ENCODE data around the gene C1orf52. TPM values are rescaled to one million over a fixed set of nuclear protein-coding genes. Genes with fewer than 3 reads are reported as not detected.

The C1orf52 gene
- polyA plus RNA-seq, 2 of the 4 experiments (the other 2 are of a cell fraction) = 12.2 to 22.4 TPM

GRCh38 chr1:85283475-85284199 is 24.2 kb upstream of the C1orf52 start (continued):
- TF ChIP-seq, protein P1, sequence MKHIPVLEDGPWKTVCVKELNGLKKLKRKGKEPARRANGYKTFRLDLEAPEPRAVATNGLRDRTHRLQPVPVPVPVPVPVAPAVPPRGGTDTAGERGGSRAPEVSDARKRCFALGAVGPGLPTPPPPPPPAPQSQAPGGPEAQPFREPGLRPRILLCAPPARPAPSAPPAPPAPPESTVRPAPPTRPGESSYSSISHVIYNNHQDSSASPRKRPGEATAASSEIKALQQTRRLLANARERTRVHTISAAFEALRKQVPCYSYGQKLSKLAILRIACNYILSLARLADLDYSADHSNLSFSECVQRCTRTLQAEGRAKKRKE (CRISPR knock-in tag; IDR thresholded peaks at IDR 0.05; ENCODE audit: low read depth) = no peak
- TF ChIP-seq RNF2 (IDR thresholded peaks at IDR 0.05; ENCODE audit: borderline replicate concordance, low read depth) = no peak
- TF ChIP-seq TFCP2L1 (CRISPR knock-in tag; IDR thresholded peaks at IDR 0.05) = no peak
- no peak for TF ChIP-seq HOXA7 (CRISPR knock-in tag; IDR thresholded peaks at IDR 0.05)

DNA sequence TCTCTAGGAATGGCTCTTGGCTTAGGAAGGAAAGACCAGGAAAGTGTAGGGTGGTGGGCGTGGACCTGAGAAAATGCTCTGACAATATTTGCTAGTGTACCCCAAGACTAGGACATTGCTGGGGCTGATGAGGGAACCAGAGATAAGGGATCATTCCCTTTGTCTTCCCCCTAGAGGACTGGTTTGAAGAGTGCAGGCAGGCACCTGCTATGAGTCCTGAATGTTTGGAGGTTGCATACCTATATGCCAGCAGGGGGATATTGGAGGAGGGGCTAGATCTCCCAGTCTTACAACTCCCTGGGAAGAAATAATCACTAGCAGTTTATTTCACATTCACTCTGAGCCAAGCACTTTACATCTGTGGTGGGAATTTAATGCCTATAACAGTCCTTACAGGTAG is 23.0 kb upstream of the C1orf52 start:
- H3K4me1 ChIP-seq = peaks cover 26% of the 10 kb centered on the region
- FAIRE-seq = no peak
- TF ChIP-seq ZSCAN20 (CRISPR knock-in tag; IDR thresholded peaks at IDR 0.05) (no peak), CBX2 (IDR thresholded peaks at IDR 0.05; ENCODE audit: borderline replicate concordance, low read depth) (no peak), ZC3H11A (IDR thresholded peaks at IDR 0.05) (no peak), RFX5 (IDR thresholded peaks at IDR 0.05) (no peak), RCOR1 (IDR thresholded peaks at IDR 0.05; ENCODE audit: low read depth, low read length) (no peak), KDM1A (IDR thresholded peaks at IDR 0.05; ENCODE audit: low read depth) (no peak), HMGXB4 (CRISPR knock-in tag; IDR thresholded peaks at IDR 0.05; ENCODE audit: borderline replicate concordance) (no peak), CBX8 (IDR thresholded peaks at IDR 0.05) (no peak)
- TF ChIP-seq, protein P1 (CRISPR knock-in tag; IDR thresholded peaks at IDR 0.05; ENCODE audit: low read depth) = no peak
- no peak overlapping the region for H3K27ac ChIP-seq
- DNase-seq (ENCODE audit: low read depth in 1 of 2, low spot score in 1 of 2) = peak; percentile 39 to 43
- H3K9me3 ChIP-seq = no peaks in the 10 kb centered on the region
- 50% methylated on average over 1 of the region's 1 CpG for WGBS (ENCODE audit: missing lambda C conversion rate)
- ATAC-seq = peak; percentile 79 to 85
- no peak overlapping the region for H3K4me3 ChIP-seq
- CTCF ChIA-PET = interaction anchor here (1.1 kb wide), 1 partner anchor 371 kb away, joined by 3 read pairs; no protein-coding TSS in a partner anchor
- H3K4me2 ChIP-seq = no peak overlapping the region
- POLR2A ChIA-PET = no interaction called here

- DNase-seq (ENCODE audit: low read depth in 1 of 2, low spot score in 1 of 2) (no peak), FAIRE-seq (no peak), ATAC-seq (no peak)
- ChIA-PET CTCF (interaction anchor here (1.1 to 1.5 kb wide), 3 partner anchors 9 to 21 kb away, joined by 3 to 5 read pairs (median 4); no protein-coding TSS in a partner anchor), POLR2A (interaction anchor here (0.6 kb wide), 1 partner anchor 21 kb away, joined by 3 read pairs; the partner anchor contains the start of gene C1orf52)
- Histone ChIP-seq H3K4me2 (no peak overlapping the region), H3K9me3 (no peaks in the 10 kb centered on the region), H3K27ac (no peak overlapping the region), H3K4me1 (peaks cover 31% of the 10 kb centered on the region), H3K4me3 (no peak overlapping the region)
- WGBS (ENCODE audit: missing lambda C conversion rate) = 82% methylated on average over 4 of the region's 4 CpGs
- TF ChIP-seq FOXS1 (CRISPR knock-in tag; IDR thresholded peaks at IDR 0.05) (no peak), HOXB5 (CRISPR knock-in tag; IDR thresholded peaks at IDR 0.05) (no peak), MAX (IDR thresholded peaks at IDR 0.05) (no peak), POLR2A (IDR thresholded peaks at IDR 0.05; ENCODE audit: low read length) (no peak), CEBPB (IDR thresholded peaks at IDR 0.05) (no peak), BHLHE40 (IDR thresholded peaks at IDR 0.05; ENCODE audit: low read depth, low read length) (no peak), CHD2 (IDR thresholded peaks at IDR 0.05; ENCODE audit: low read length, partially characterized antibody) (no peak), NFE2L2 (conservative IDR thresholded peaks at IDR 0.05; ENCODE audit: low read length) (no peak), MYC (IDR thresholded peaks at IDR 0.05; ENCODE audit: borderline replicate concordance, low read length) (no peak), CHD4 (IDR thresholded peaks at IDR 0.05; ENCODE audit: borderline replicate concordance) (no peak), FOSB (CRISPR knock-in tag; IDR thresholded peaks at IDR 0.05) (no peak), CTCF (IDR thresholded peaks at IDR 0.05) (no peak), NR3C1 (IDR thresholded peaks at IDR 0.05) (no peak), HOXA7 (CRISPR knock-in tag; IDR thresholded peaks at IDR 0.05) (no peak), MAZ (IDR thresholded peaks at IDR 0.05; ENCODE audit: borderline replicate concordance, low read depth, low read length) (no peak), CBX2 (IDR thresholded peaks at IDR 0.05; ENCODE audit: borderline replicate concordance, low read depth) (no peak), EHMT2 (IDR thresholded peaks at IDR 0.05; ENCODE audit: low read depth) (no peak), ZSCAN20 (CRISPR knock-in tag; IDR thresholded peaks at IDR 0.05) (no peak)
- TF ChIP-seq, protein P1 (CRISPR knock-in tag; IDR thresholded peaks at IDR 0.05; ENCODE audit: low read depth) = no peak
Observed at GRCh38 chr1:85280636-85281035, 21.2 kb upstream of the C1orf52 start.

Data from A549 (cell line).